ENCODE measurements around the gene RANBP3.

The RANBP3 gene

DNA sequence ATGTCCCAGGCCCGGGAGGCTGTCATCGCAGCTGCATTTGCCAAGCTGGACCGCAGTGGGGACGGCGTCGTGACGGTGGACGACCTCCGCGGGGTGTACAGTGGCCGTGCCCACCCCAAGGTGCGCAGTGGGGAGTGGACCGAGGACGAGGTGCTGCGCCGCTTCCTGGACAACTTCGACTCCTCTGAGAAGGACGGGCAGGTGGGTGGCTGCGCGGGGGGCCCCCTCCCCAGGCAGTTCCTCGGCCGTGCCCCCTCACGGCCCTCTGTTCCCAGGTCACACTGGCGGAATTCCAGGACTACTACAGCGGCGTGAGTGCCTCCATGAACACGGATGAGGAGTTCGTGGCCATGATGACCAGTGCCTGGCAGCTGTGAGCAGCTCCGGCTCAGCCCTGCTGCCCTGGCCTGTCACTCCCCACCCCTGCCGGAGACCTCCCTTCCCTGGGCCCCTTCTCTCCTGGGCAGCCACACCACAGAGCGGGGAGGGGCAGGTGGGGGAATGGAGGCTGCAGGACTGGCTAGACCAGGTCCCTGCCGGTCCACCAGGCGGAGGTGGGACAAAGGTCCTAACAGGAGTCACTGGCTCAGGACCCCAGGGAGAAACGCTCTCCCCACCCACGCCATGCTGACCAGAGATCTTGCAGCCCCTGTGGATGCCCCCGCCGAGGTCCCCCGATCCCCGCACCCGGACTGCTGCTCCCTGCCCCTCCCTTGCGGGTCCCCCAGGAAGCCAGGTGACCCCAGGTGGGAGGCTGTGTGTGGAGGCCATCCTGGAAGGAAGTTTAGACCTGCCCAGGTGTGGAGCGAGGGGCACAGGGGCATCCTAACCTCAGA is 62.8 kb downstream of the RANBP3 start:
- peak overlapping the region in 7 of 21 experiments; percentile 27 to 77 (median 38) for H3K27ac ChIP-seq
- no peak overlapping the region for H3K4me3 ChIP-seq

- Histone ChIP-seq H3K27ac (peak overlapping the region in 9 of 21 experiments; percentile 15 to 77 (median 38)), H3K4me3 (no peak overlapping the region)
Measured at GRCh38 chr19:5914358-5914774, 63.6 kb downstream of the RANBP3 start.

GRCh38 chr19:5913739-5914357 is 64.1 kb downstream of the RANBP3 start, which contains the start of gene CAPS:
TSS of gene CAPS (plus strand) at chr19:5914254. CDS start at chr19:5914407, 153 bp downstream.
- Histone ChIP-seq H3K27ac (peak within 1 kb of the TSS in 10 of 21 experiments; percentile 15 to 77 (median 38)), H3K4me3 (no peak within 1 kb of the TSS)

GRCh38 chr19:5911366-5911765 is 66.6 kb downstream of the RANBP3 start:
- Histone ChIP-seq H3K4me3 (no peak overlapping the region), H3K27ac (no peak overlapping the region)

GRCh38 chr19:5910638-5910907 is 67.4 kb downstream of the RANBP3 start:
- H3K27ac ChIP-seq, result peak overlapping the region in 2 of 21 experiments; percentile 43 to 59
- no peak overlapping the region for H3K4me3 ChIP-seq

DNA sequence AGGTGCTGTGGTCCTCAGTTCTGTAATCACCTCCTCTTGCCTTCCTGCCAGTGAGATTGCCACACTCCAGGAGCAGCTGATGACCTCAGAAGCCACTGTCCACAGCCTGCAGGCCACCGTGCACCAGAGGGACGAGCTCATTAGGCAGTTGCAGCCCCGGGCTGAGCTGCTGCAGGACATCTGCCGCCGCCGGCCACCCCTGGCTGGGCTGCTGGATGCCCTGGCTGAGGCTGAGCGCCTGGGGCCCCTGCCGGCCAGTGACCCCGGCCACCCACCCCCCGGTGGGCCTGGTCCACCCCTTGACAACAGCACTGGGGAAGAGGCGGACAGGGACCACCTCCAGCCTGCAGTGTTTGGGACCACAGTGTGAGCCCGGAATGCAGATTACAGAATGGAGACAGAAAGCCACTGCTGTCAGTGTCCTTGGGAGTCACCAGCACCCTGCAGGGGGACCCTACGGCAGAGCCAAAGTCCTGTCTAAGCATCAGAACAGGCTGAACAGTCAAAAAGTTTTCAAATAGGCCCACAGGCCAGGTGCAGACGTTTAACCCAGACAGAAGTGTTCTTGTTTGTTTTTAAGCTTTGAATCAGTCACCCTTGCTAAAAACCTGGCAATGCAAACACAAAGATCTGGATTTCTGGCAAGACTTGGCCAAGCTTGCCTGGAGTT is 69.0 kb downstream of the RANBP3 start:
- H3K4me3 ChIP-seq, result no peak overlapping the region
- peak overlapping the region in 1 of 21 experiments; percentile 58 for H3K27ac ChIP-seq

- H3K27ac ChIP-seq, result no peak overlapping the region
- H3K4me3 ChIP-seq, result no peak overlapping the region
Measured at GRCh38 chr19:5907241-5907640, 70.7 kb downstream of the RANBP3 start.

- Histone ChIP-seq H3K27ac (peak overlapping the region in 20 of 21 experiments; percentile 6 to 95 (median 80)), H3K4me3 (peak overlapping the region; percentile 64 to 98 (median 87))
Measured at GRCh38 chr19:5905114-5905778, 72.7 kb downstream of the RANBP3 start.

GRCh38 chr19:5904352-5905113 is 73.4 kb downstream of the RANBP3 start, which contains the start of gene VMAC:
TSS of gene VMAC (plus strand) at chr19:5904872. CDS start at chr19:5904891, 19 bp downstream.
- peak within 1 kb of the TSS; percentile 64 to 98 (median 96) for H3K4me3 ChIP-seq
- H3K27ac ChIP-seq, result peak within 1 kb of the TSS; percentile 71 to 97 (median 95)

- Histone ChIP-seq H3K4me3 (peak within 1 kb of the TSS; percentile 64 to 98 (median 96)), H3K27ac (peak within 1 kb of the TSS; percentile 71 to 97 (median 95))
Measured at GRCh38 chr19:5903624-5904351, 74.2 kb downstream of the RANBP3 start, which contains the start of gene NDUFA11. TSS of gene NDUFA11 (minus strand) at chr19:5903790. CDS start at chr19:5903708, 82 bp downstream.

DNA sequence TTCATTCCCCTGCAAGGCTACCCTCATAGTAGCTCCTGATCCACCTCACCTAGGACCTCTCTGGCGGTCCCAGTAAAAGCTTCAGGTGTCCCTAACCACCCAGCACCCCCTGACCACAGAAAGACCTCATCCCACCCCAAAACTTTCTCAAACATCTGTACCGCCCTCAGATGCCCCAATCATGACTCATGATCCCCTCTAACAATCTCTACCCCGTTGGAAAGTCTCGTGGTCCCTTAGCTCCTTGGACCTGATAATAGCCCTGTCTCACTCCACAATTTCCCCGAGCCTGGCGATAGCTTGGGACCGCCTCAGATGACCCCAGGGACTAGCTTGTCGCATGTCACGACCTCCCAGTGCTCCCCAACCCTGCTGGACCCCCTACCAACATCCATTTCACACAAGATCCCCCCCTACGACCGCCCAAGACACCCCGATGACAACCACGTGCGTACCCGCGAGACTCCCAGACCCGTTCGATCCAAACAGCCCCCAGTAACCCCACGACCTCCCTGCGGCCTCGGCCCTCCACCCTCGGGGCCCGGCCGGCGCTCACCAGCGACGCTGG is 74.8 kb downstream of the RANBP3 start:
- Histone ChIP-seq H3K27ac (peak overlapping the region; percentile 71 to 97 (median 95)), H3K4me3 (peak overlapping the region; percentile 64 to 98 (median 91))

DNA sequence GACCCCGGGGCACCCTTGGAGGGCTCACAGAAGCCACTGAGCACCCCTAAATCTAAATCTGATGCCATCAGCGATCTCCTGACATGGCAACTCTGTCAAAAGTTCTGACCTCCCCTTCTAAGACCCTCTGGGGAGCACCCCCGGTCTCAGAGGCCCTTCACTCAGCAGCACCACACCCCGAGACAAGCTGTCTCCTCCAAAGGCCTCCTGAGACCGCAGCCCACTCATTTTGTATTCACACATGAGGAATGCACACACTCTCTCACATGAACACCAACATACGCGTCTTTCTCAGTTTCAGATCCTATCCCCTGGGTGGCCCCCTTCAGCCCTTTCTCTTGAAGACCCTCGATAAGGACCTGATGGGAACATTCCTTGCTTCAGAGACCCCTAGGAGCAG is 77.0 kb downstream of the RANBP3 start:
- Histone ChIP-seq H3K4me3 (no peak overlapping the region), H3K27ac (no peak overlapping the region)

GRCh38 chr19:5899728-5900526 is 78.0 kb downstream of the RANBP3 start:
- Histone ChIP-seq H3K27ac (no peak overlapping the region), H3K4me3 (no peak overlapping the region)

DNA sequence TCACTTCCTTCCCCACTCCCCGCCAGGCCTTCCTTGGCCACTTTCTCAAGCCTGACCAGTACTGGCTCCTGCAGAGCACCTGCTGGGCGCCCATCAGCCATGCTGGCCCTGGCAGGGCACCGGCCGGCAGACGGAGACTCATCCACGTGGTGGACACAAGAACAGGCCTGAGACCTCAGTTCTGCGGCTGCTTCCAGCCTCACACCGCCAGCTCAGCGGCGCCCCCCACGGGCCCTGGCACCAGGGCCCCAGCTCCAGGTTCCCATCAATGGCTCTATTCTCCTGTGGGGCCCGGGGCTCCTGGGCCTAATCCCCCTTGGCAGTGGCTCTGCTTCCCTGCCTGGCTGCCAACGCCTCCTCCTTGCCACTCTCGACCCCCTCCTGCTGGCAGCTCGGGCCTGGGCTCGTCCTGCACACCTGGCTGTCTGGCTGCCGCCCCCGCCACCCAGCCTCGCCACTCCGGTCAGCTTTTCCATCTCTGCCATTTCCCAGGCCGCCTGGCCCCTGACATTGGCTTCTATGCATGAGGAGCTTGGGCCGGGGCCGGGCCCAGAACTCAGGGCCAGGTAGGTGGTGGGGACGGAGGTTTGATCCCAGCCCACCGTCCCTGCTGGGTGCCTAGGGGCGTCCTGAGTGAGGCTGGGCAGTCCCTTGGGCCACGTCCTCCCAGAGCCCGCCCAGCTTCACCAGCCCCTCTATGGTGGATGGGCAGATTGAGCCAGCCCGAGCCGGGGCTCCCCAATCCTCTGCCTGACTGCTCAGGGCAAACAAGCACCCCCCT is 80.6 kb downstream of the RANBP3 start:
- Histone ChIP-seq H3K4me3 (no peak overlapping the region), H3K27ac (peak overlapping the region in 4 of 21 experiments; percentile 10 to 53 (median 30))

GRCh38 chr19:5896365-5897076 is 81.4 kb downstream of the RANBP3 start:
- Histone ChIP-seq H3K27ac (peak overlapping the region in 2 of 21 experiments; percentile 37 to 51), H3K4me3 (no peak overlapping the region)

DNA sequence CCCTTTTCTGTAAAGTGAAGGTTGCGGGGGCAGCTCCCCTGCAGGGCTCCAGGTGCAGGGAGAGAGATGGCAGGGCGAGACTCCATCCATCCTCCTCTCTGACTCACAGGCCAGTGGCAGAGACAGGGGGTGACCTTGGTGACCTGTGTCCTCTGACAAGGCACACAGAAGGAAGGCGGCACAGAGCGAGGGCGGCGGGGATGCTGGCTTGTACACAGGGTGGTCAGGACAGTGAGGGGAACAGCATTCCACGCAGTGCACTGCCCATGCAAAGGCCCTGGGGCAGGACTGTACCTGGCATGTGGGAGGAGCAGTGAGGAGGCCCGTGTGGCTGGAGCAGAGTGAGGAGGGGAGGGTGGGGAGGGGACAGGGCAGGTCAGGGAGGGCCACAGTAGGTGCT is 82.0 kb downstream of the RANBP3 start:
- H3K27ac ChIP-seq, result no peak overlapping the region
- H3K4me3 ChIP-seq, result no peak overlapping the region

All from skin epidermis (tissue), 12 donors.